Cardiac muscle cell (in vitro differentiated cells and primary cell): ENCODE data around the gene ANO6. TPM values are rescaled to one million over a fixed set of nuclear protein-coding genes. Genes with fewer than 3 reads are reported as not detected.

Experiments
- DNase-seq, 2 donors: peaks; one replicate each; pipeline versions ENCODE4 v3.0.0 to v3.0.0-alpha.2; 2010 to 2017; ENCODE audit warnings: low read depth in 1 of 2, low spot score in 1 of 2
- H3K27ac ChIP-seq: fragments of 200-600 bp; sonication (generic); 2 replicates; pipeline ENCODE4 v1.5.1; 2016
- H3K27me3 ChIP-seq: fragments of 200-600 bp; sonication (generic); 2 replicates; pipeline ENCODE4 v1.6.0; 2016; ENCODE audit warnings: control low read depth
- H3K36me3 ChIP-seq: fragments of 200-600 bp; sonication (generic); 2 replicates; pipeline ENCODE4 v1.5.1; 2016; ENCODE audit warnings: control low read depth
- H3K4me1 ChIP-seq: fragments of 200-600 bp; sonication (generic); 2 replicates; pipeline ENCODE4 v1.8.1; 2017; ENCODE audit warnings: low read depth, mild to moderate bottlenecking, mixed run types
- H3K4me3 ChIP-seq: fragments of 200-600 bp; sonication (generic); 2 replicates; pipeline ENCODE4 v1.5.1; 2016; ENCODE audit warnings: mild to moderate bottlenecking
- H3K9me3 ChIP-seq: fragments of 200-600 bp; sonication (generic); 2 replicates; pipeline ENCODE4 v1.5.1; 2017; ENCODE audit warnings: low read depth, mild to moderate bottlenecking, control low read depth
- CTCF ChIP-seq: IDR thresholded peaks from 2 replicates; pipeline ENCODE4 v1.5.1; 2012; ENCODE audit warnings: low read depth, mild to moderate bottlenecking, low read length
- polyA plus RNA-seq: library from polyadenylated mRNA; unstranded; fragments of >200 nt; fragmentation: Nextera tagmentation; extraction: Ambion mirVana; gene quantifications from 2 replicates; pipeline ENCODE4 v1.2.1, GENCODE V29; 2016
- total RNA-seq: library from RNA; depleted of rRNA; stranded (reverse); fragments of >200 nt; gene quantifications from 2 replicates; pipeline ENCODE4 v1.2.3, GENCODE V29; 2016

ANO6 gene
- total and polyA plus RNA-seq, 2 experiments from 2014 or later, result 36.0 to 50.8 TPM

GRCh38 chr12:45322810-45323209 lies 106.9 kb downstream of the ANO6 start:
- Histone ChIP-seq H3K4me1 (peaks cover 9% of the 10 kb centered on the region), H3K36me3 (no peaks in the 10 kb centered on the region), H3K27ac (no peak overlapping the region), H3K4me3 (no peak overlapping the region), H3K27me3 (no peaks in the 10 kb centered on the region), H3K9me3 (no peaks in the 10 kb centered on the region)
- no peak for TF ChIP-seq CTCF
- DNase-seq, result no peak

GRCh38 chr12:45324391-45324790 lies 108.5 kb downstream of the ANO6 start:
- Histone ChIP-seq H3K4me3 (no peak overlapping the region), H3K27ac (peak overlapping the region; percentile 31), H3K36me3 (no peaks in the 10 kb centered on the region), H3K4me1 (peaks cover 13% of the 10 kb centered on the region), H3K27me3 (no peaks in the 10 kb centered on the region), H3K9me3 (no peaks in the 10 kb centered on the region)
- no peak for DNase-seq
- no peak for TF ChIP-seq CTCF

- H3K27ac ChIP-seq, result peak overlapping the region; percentile 19
Measured at GRCh38 chr12:45326358-45326975, 110.6 kb downstream of the ANO6 start.

DNA sequence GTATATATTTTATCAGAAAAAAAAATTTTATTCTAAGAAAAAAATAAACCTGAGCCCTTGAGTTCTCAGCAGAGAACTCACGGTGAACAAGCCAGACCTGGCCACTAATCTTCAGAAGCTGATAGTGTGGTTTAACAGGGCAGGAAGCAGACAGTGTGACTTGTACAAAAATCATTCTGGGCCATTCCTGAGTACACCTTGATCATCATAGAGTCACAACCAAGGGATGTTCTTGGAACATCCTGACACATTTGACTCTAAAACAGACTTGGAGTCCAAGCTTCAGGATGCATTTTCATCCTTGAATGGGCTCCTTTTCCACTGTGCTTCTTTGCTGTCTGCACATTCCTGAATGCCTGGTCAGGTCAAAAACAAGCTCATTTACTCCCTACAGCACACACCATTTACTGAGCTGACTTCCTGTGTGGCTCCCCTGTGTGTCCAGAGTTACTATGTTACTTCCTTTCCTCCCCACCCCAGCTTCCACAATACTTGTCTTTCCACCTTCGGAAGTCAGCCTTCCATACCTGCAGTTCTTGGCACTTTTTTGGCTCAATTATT lies 112.0 kb downstream of the ANO6 start:
- peak in 1 of 2 donors; percentile 12 for DNase-seq
- Histone ChIP-seq H3K36me3 (no peaks in the 10 kb centered on the region), H3K4me3 (no peak overlapping the region), H3K27me3 (no peaks in the 10 kb centered on the region), H3K9me3 (no peaks in the 10 kb centered on the region), H3K27ac (no peak overlapping the region), H3K4me1 (peaks cover 13% of the 10 kb centered on the region)
- no peak for TF ChIP-seq CTCF

More at GRCh38 chr12:45326358-45326975, 110.6 kb downstream of the ANO6 start:
- no peak for DNase-seq
- Histone ChIP-seq H3K4me3 (no peak overlapping the region), H3K9me3 (no peaks in the 10 kb centered on the region), H3K36me3 (no peaks in the 10 kb centered on the region), H3K4me1 (peaks cover 13% of the 10 kb centered on the region), H3K27me3 (no peaks in the 10 kb centered on the region)
- TF ChIP-seq CTCF, result no peak

GRCh38 chr12:45329238-45329637 lies 113.3 kb downstream of the ANO6 start:
- Histone ChIP-seq H3K9me3 (no peaks in the 10 kb centered on the region), H3K36me3 (no peaks in the 10 kb centered on the region), H3K27me3 (no peaks in the 10 kb centered on the region), H3K27ac (no peak overlapping the region), H3K4me3 (no peak overlapping the region), H3K4me1 (peaks cover 13% of the 10 kb centered on the region)
- TF ChIP-seq CTCF, result no peak
- DNase-seq, result peak in 1 of 2 donors; percentile 50
